Heart right ventricle (tissue), 16 donors: ENCODE measurements around the gene PIWIL4. TPM values are rescaled to one million over a fixed set of nuclear protein-coding genes. Genes with fewer than 3 reads are reported as not detected.
"Not testable (repeated sequence)": the region's sequence is repeated elsewhere in the genome, so short reads cannot be mapped to it uniquely, and the experiment has no call there.

Experiments
- ATAC-seq, 8 donors: fragments of 200-7000 bp; cut with Tn5 transposase; one replicate each; pipeline ENCODE4 v1.9.1; 2020; ENCODE audit warnings: mild to moderate bottlenecking in 8 of 8, moderate library complexity in 8 of 8, moderate number of reproducible peaks in 1 of 8
- DNase-seq, 2 donors: peaks; one replicate each; pipeline ENCODE4 v3.0.0-alpha.2; 2020
- H3K27ac ChIP-seq, 10 donors: fragments of 200-600 bp; sonication (generic) in 2 of 10; one replicate each; pipeline versions ENCODE4 v1.5.0 to v1.8.0; 2020 to 2022; ENCODE audit warnings: mild to moderate bottlenecking in 3 of 10
- H3K27me3 ChIP-seq, 7 donors: fragments of 200-600 bp; one replicate each; pipeline ENCODE4 v1.8.0; 2021 to 2022; ENCODE audit warnings: mild to moderate bottlenecking in 2 of 7
- H3K36me3 ChIP-seq, 9 donors: fragments of 200-600 bp; sonication (generic) in 1 of 9; one replicate each; pipeline versions ENCODE4 v1.5.0 to v1.8.0; 2020 to 2022; ENCODE audit warnings: mild to moderate bottlenecking in 2 of 9
- H3K4me1 ChIP-seq, 9 donors: fragments of 200-600 bp; sonication (generic) in 1 of 9; one replicate each; pipeline versions ENCODE4 v1.5.0 to v1.8.0; 2020 to 2022; ENCODE audit warnings: mild to moderate bottlenecking in 4 of 9
- H3K4me3 ChIP-seq, 10 donors: fragments of 200-600 bp; sonication (generic) in 2 of 10; one replicate each; pipeline versions ENCODE4 v1.5.0 to v1.8.0; 2020 to 2022; ENCODE audit warnings: mild to moderate bottlenecking in 7 of 10, moderate library complexity in 2 of 10
- H3K9me3 ChIP-seq, 11 donors: fragments of 200-600 bp in 10 of 11; sonication (generic) in 2 of 11; one replicate each; pipeline versions ENCODE4 v1.5.0 to v1.8.0; 2013 to 2022; ENCODE audit warnings: mild to moderate bottlenecking in 2 of 11, control low read depth in 1 of 11, moderate library complexity in 1 of 11
- WGBS, 2 donors: extraction: QIAGEN DNeasy Blood & Tissue Kit; methylation state at CpG; one replicate each; pipeline ENCODE4 v1.1.7; 2013; ENCODE audit warnings: inconsistent platforms in 1 of 2; 5-methylcytosine and 5-hydroxymethylcytosine counted together
- intact Hi-C, 10 donors: fragments of 100-400 bp; cut with DNase I; formaldehyde crosslinking; loops; one replicate each; pipeline versions ENCODE4 v1.11.1 to v1.14.2; 2022
- polyA plus RNA-seq, 2 donors: library from polyadenylated mRNA; stranded (reverse); fragments of 200-250 nt; gene quantifications; one replicate each; pipeline ENCODE4 v1.2.3, GENCODE V29; 2013
- total RNA-seq, 10 donors: library from RNA; stranded (reverse); fragmentation: NEBNext Ultra II Directional in 3 of 10; extraction: Animal tissue kit (Norgen Biotek cat#: 25700) in 3 of 10; gene quantifications; one replicate each; pipeline versions ENCODE4 v1.2.1 to v1.2.4, GENCODE V29; 2021 to 2023
- TF ChIP-seq, protein P1 (sequence below), 9 donors: fragments of 200-600 bp; sonication (generic) in 2 of 9; IDR thresholded peaks; one replicate each; pipeline versions ENCODE4 v1.5.0 to v1.8.0; 2021 to 2022; ENCODE audit warnings: antibody characterized with exemption in 9 of 9, mild to moderate bottlenecking in 5 of 9, moderate library complexity in 1 of 9
- donor health status: Arrhythmogenic right ventricular cardiomyopathy.
- donor health status: ischemic (EF 13 %, LVEDD 7.1; RV severe dilation, severe dysfunction).
- donor health status: healthy with polysubstance abuse.
- donor health status: DM: no; HTN: yes; CAD: no.
- donor health status: DM: no; HTN: no; CAD: no.
- donor health status: ischemic (EF 25% LVEDD 6.9; RV normal size, moderate dysfunction).
- donor health status: ischemic (EF 25% LVEDD 5.7; RV mildly dilated, moderate dysfunction).
- donor health status: healthy.
- donor health status: DM: yes; HTN: yes; CAD: no.
- donor health status: Ischemic cardiomyopathy.
- donor health status: ischemic (EF 35%, LVEDD 5.7; RV mildly dilated, moderate dysfunction).
- donor health status: nonischemic (EF 11% LVEDD 7.7; RV severe dilation, severe dysfunction).
- donor health status: DM: yes; HTN: yes; CAD: no.
- donor health status: PGD.
- donor health status: ischemic (EF 29% LVEDD 5.4; RV normal size, mild dysfunction).
- donor health status: nonischemic (EF 23%, LVEDD 6.1; RV moderate dilation, normal function).

The PIWIL4 gene
- total and polyA plus RNA-seq, 12 donors = 0.37 to 2.6 (median 1.3) TPM

DNA sequence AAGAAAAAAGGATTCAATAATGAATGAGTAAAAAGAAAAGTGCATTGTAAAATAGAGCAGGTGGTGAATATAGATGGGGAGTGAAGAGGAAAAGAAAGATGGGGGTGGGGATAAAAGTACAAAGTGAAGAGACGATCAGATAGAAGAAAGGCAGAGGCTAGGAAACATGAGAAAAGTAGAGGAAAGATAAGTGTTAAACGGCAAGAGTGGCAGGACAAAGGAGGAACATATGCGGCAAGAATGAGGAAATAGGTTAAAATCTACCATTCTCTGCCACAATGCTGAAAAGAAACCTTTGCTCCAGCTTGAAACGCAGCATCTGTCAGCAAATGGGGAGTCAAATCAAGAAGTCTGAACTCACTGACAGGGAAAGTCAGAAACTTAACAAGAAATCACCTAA is 16.7 kb upstream of the PIWIL4 start:
- no peak overlapping the region for H3K27ac ChIP-seq
- ATAC-seq = no peak

DNA sequence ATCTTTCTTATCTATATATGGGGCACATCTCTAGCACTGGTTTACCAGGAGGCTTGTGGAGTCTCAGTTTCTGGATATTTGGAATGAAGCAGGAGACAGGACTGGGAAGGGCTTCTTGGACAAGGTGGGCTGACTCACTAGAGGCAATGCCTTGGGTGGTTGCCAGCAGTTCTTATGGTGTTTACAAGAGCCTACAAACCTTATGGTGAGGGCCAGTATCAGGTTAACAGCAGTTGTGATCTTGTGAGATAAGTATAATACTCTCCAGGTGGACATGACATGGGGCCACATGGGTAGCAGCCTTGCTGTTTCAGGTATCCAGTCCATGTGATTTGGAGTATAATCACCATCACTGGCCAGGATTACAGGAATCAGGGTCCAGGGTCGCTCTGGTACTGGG is 13.2 kb upstream of the PIWIL4 start:
- no peaks in the 10 kb centered on the region for H3K27me3 ChIP-seq
- no peaks in the 10 kb centered on the region for H3K9me3 ChIP-seq
- no peak for DNase-seq
- intact Hi-C loops = no loop called here
- H3K36me3 ChIP-seq = peaks cover 0 to 4% (median 0%) of the 10 kb centered on the region in 9 donors
- WGBS, 2 donors = 94% methylated on average over 1 of the region's 1 CpG
- ATAC-seq = no peak
- H3K27ac ChIP-seq = no peak overlapping the region
- peaks cover 0 to 42% (median 0%) of the 10 kb centered on the region in 9 donors for H3K4me1 ChIP-seq
- H3K4me3 ChIP-seq = no peak overlapping the region
- TF ChIP-seq, protein P1, sequence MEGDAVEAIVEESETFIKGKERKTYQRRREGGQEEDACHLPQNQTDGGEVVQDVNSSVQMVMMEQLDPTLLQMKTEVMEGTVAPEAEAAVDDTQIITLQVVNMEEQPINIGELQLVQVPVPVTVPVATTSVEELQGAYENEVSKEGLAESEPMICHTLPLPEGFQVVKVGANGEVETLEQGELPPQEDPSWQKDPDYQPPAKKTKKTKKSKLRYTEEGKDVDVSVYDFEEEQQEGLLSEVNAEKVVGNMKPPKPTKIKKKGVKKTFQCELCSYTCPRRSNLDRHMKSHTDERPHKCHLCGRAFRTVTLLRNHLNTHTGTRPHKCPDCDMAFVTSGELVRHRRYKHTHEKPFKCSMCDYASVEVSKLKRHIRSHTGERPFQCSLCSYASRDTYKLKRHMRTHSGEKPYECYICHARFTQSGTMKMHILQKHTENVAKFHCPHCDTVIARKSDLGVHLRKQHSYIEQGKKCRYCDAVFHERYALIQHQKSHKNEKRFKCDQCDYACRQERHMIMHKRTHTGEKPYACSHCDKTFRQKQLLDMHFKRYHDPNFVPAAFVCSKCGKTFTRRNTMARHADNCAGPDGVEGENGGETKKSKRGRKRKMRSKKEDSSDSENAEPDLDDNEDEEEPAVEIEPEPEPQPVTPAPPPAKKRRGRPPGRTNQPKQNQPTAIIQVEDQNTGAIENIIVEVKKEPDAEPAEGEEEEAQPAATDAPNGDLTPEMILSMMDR (IDR thresholded peaks at IDR 0.05) = no peak

More for the DNA sequence above, 16.7 kb upstream of the PIWIL4 start:
- DNase-seq = no peak
- no peaks in the 10 kb centered on the region for H3K9me3 ChIP-seq
- TF ChIP-seq, protein P1 (IDR thresholded peaks at IDR 0.05) = no peak
- H3K27me3 ChIP-seq = no peaks in the 10 kb centered on the region
- H3K4me1 ChIP-seq = peaks cover 2 to 56% (median 21%) of the 10 kb centered on the region in 9 donors
- 59 to 76% methylated on average over 4 of the region's 4 CpGs for WGBS, 2 donors
- H3K36me3 ChIP-seq = peaks cover 0 to 10% (median 0%) of the 10 kb centered on the region in 9 donors
- H3K4me3 ChIP-seq = no peak overlapping the region
- intact Hi-C loops = no loop called here

DNA sequence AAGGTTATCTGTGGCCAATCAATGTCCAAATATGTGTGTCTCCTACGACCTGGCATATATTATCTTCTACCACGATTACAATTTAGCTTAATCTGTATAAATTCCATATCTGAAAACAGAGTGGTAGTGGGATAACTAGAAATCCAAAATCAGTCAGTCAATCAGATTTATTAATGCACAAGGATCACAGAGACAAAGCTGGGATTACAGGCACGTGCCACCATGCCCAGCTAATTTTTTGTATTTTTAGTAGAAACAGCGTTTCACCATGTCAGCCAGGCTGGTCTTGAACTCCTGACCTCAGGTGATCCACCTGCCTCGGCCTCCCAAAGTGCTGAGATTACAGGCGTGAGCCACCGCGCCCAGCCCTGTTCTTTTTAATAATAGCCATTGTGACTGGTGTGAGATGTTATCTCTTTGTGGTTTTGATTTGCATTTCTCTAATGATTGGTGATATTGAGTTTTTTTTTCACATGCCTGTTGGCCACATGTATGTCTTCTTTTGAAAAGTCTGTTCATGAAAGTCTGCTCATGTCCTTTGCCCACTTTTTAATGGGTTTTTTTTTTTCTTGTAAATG is 11.3 kb upstream of the PIWIL4 start:
- not testable (repeated sequence) for DNase-seq, H3K4me3 ChIP-seq, H3K9me3 ChIP-seq, H3K36me3 ChIP-seq, H3K27me3 ChIP-seq, ATAC-seq, H3K27ac ChIP-seq
- intact Hi-C loops = loop anchor here in 1 of 10 donors (5.0 kb wide), 1 partner anchor 34 kb away; no protein-coding TSS in a partner anchor
- 92 to 95% methylated on average over 8 of the region's 8 CpGs for WGBS, 2 donors
- H3K4me1 ChIP-seq = peaks cover 0 to 34% (median 0%) of the 10 kb centered on the region in 9 donors

DNA sequence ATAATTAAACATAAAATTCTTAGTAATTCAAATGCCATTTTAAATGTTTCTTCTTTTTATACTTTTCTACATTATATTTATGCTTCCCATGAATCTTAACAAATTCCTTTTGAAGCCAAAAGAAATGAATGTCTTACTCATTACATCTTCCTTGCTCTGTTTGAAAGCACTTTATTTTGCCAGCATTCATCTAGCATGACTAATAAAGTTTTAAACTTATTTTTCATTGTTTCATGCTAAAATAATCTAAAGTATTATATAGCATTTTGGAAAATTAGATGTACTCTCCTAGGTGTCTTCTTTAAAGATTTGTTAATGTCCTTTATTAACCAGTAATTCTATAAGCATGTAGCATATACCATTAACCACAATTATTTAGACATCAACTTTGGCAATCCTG is 9.7 kb upstream of the PIWIL4 start:
- Histone ChIP-seq H3K36me3 (no peaks in the 10 kb centered on the region), H3K9me3 (no peaks in the 10 kb centered on the region), H3K4me1 (peaks cover 0 to 34% (median 0%) of the 10 kb centered on the region in 9 donors), H3K4me3 (no peak overlapping the region), H3K27ac (no peak overlapping the region), H3K27me3 (no peaks in the 10 kb centered on the region)
- intact Hi-C loops = loop anchor here in 1 of 10 donors (5.0 kb wide), 1 partner anchor 35 kb away; no protein-coding TSS in a partner anchor
- TF ChIP-seq, protein P1 (IDR thresholded peaks at IDR 0.05) = no peak
- DNase-seq = no peak
- no peak for ATAC-seq

DNA sequence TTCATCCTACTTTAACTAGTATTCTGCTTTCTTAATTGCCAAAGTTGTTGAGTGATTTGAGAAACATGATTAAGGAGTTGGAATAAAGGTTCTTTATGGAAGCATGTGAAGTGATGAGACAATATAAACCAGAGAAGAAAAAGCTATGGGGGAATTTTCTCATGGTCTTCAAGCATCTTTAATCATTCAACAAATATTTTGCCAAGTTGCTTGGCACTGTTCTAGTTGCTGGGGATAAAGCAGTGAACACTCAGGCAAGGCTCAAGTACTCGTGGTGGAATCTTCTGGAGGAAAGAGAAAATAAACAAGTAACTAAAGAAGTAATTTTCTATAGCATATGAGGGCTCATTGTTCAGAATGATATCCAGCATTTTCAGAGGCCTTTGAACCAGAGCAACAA is 9.2 kb upstream of the PIWIL4 start:
- intact Hi-C loops = loop anchor here in 1 of 10 donors (5.0 kb wide), 1 partner anchor 36 kb away; no protein-coding TSS in a partner anchor
- no peaks in the 10 kb centered on the region for H3K27me3 ChIP-seq
- DNase-seq (no peak), ATAC-seq (no peak)
- 61 to 70% methylated on average over 1 of the region's 1 CpG for WGBS, 2 donors
- no peaks in the 10 kb centered on the region for H3K9me3 ChIP-seq
- TF ChIP-seq, protein P1 (IDR thresholded peaks at IDR 0.05) = no peak
- H3K36me3 ChIP-seq = no peaks in the 10 kb centered on the region
- H3K27ac ChIP-seq = peak overlapping the region in 1 of 10 donors; percentile 13
- no peak overlapping the region for H3K4me3 ChIP-seq
- peaks cover 0 to 35% (median under 1%) of the 10 kb centered on the region in 9 donors for H3K4me1 ChIP-seq
